GM20000 (cell line): Measurements from ENCODE around the gene SSU72.

ENCODE experiments used
- DNase-seq: peaks from one replicate; pipeline ENCODE4 v3.0.0; 2012; ENCODE audit warnings: low spot score
- CTCF ChIP-seq: IDR thresholded peaks from 2 replicates; pipeline ENCODE4 v1.5.1; 2012; ENCODE audit warnings: mild to moderate bottlenecking, control low read depth; ENCODE audit errors: extremely low read depth, missing control alignments

The SSU72 gene

GRCh38 chr1:1606232-1606631 is 31.6 kb upstream of the SSU72 start:
- no peak for DNase-seq
- no peak for TF ChIP-seq CTCF

- no peak for TF ChIP-seq CTCF
- DNase-seq: no peak
Measured at GRCh38 chr1:1605724-1606123, 31.1 kb upstream of the SSU72 start.

GRCh38 chr1:1605034-1605591 is 30.4 kb upstream of the SSU72 start:
- no peak for DNase-seq
- no peak for TF ChIP-seq CTCF

GRCh38 chr1:1604374-1605033 is 29.8 kb upstream of the SSU72 start:
- no peak for DNase-seq
- no peak for TF ChIP-seq CTCF

- DNase-seq: no peak
- no peak for TF ChIP-seq CTCF
Measured at GRCh38 chr1:1603671-1604373, 29.2 kb upstream of the SSU72 start.

- TF ChIP-seq CTCF: no peak
- DNase-seq: no peak
Measured at GRCh38 chr1:1602968-1603506, 28.4 kb upstream of the SSU72 start.

- no peak for TF ChIP-seq CTCF
- peak; percentile 80 for DNase-seq
Measured at GRCh38 chr1:1602304-1602967, 27.8 kb upstream of the SSU72 start.
